Keratinocyte (primary cell): ENCODE data around the gene C4B.

Experiments
- CTCF ChIP-seq, 3 experiments: IDR thresholded peaks in 1 of 3; conservative IDR thresholded peaks in 1 of 3; optimal IDR thresholded peaks in 1 of 3; 2 replicates in 2 of 3; 3 replicates in 1 of 3; pipeline versions ENCODE3 to v1.5.1; 2011; ENCODE audit warnings: low read length in 3 of 3, mild to moderate bottlenecking in 3 of 3, moderate library complexity in 2 of 3, control low read depth in 1 of 3, inconsistent platforms in 1 of 3; ENCODE audit not compliant: insufficient read depth in 2 of 3; ENCODE audit errors: extremely low read depth in 1 of 3
- EZH2 ChIP-seq: IDR thresholded peaks from one replicate; pipeline ENCODE4 v1.6.1; 2012; ENCODE audit warnings: inconsistent platforms, mild to moderate bottlenecking, low read length, moderate library complexity

DNA sequence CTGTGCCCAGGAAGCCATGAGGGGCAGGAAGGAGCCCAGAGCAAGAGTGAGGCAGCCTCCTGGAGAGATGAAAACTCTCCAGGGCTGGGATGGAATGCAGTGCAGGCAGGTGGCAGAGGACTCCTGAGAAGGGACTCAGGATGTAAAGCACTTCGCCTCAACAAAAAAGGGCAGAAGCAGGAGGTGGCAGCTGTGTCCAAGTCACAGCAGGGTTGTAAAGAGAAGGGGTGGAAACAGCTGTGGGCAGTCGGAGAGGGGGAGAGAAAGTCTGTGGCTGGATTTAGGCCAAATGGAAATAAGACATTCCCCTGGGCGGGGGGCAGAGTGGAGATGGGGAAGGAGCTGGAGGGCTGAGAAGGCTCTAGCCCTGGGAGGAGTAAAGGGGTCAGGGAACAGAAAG is 58.5 kb downstream of the C4B start:
- TF ChIP-seq CTCF (optimal IDR thresholded peaks at IDR 0.05 in 1 of 3, IDR thresholded peaks at IDR 0.05 in 1 of 3, conservative IDR thresholded peaks at IDR 0.05 in 1 of 3; ENCODE audit: extremely low read depth in 1 of 3, insufficient read depth in 2 of 3, low read length in 3 of 3) (no peak), EZH2 (no peak)
